CMK (cell line): ENCODE data around the gene WDR7.
A peak's percentile ranks its signal among the peaks of the same experiment; 100 is the strongest.

Experiments
- DNase-seq: peaks from one replicate; pipeline ENCODE4 v3.0.0-alpha.2; 2010; ENCODE audit warnings: low read depth

WDR7 gene

DNA sequence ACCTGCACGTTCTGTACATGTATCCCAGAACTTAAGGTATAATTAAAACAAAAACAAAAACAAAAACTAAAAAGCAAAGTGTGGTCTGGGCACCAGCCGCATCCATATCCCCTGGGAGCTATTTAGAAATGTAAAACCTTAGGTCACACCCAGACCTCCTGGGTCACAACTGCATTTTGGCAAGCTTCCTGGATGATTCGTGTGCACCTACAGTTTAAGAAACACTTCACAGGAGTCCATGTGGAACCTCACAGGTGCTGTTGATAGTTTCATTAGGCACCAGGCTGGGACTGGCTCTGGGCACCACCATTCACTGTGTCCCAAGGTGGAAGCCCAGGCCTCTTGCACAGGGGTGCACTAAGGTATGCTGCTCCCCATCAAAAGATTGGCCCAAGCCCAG, 392.1 kb downstream of the WDR7 start:
- DNase-seq = no peak

- DNase-seq = no peak
Observed at GRCh38 chr18:57048351-57048750, 397.2 kb downstream of the WDR7 start.

- no peak for DNase-seq
Observed at GRCh38 chr18:57048859-57049258, 397.7 kb downstream of the WDR7 start.

- no peak for DNase-seq
Observed at GRCh38 chr18:57050310-57050949, 399.3 kb downstream of the WDR7 start.

- peak; percentile 26 for DNase-seq
Observed at GRCh38 chr18:57051021-57051656, 400.0 kb downstream of the WDR7 start.

DNA sequence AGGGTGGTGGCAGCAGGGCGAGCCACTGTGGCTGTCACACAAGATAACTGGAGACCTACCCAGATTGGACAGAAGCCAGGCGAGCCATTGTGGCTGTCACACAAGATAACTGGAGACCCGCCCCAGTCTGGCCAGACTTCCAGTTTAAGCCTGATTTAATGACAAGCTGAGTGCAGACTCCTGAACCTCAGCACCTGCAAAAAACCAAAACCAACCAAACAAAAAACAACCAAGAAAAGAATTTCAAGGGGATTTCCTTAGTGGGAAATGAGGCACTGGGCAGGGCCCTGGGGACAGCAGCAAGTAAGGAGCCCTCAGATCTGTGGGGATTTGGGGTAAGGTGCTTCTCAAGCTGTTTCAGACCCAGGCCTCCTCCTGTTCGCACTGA, 400.5 kb downstream of the WDR7 start:
- no peak for DNase-seq

DNA sequence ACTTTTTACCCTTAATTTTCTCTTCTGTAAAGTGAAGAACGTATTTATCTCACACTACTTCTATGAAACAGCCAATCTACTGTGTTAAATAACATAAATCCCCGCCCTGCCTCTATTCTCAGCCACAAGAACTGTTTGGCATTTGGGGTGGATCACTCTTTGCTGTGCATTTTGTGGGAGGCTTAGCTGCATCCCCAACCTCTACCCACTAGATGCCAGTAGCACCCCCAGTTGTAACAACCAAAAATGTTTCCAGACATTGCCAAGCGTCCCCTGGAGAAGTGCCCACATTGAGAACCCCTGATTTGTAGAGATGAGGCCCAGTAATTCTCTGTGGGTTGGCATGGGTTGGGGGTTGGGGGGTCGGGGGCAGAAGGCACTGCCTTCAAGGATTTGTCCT, 401.0 kb downstream of the WDR7 start:
- DNase-seq = no peak

DNA sequence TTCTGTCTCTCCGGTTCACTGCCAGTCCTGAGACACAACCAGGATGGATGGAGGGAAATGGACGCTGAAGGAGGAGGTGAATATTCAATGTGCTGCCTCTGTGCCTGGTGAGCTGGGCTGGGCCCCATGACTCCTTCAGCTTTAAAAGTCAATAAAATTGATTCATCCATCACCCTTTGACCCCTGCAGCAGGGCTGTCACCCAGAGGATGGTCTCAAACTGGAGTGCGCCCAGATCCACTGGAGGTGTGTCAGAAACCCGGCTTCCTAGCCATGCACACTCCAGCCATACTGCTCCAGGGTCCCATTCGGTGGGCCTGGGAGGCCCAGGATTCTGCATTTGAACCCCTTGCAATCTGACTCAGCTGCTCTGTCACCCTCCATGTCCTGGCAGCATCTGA, 401.6 kb downstream of the WDR7 start:
- no peak for DNase-seq

GRCh38 chr18:57054891-57055290, 403.7 kb downstream of the WDR7 start:
- DNase-seq = no peak

DNA sequence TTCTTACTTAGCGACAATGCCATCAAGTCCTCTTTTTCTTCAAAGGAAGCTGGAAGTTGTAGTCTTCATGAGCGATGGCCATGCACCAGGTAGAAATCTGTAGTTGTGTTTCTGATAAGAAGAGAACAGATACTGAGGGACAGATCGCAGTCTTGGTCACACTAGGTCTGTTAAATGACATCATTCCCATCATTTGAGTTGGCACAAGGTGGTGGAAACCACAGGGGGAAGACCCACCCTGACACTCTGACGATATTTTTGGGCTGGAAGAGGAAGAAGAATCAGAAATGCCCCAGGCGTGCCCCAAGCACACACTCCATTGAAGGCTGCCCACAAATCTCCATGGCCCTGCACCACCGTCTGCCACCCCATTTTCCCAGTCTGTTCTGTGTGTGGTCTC, 406.7 kb downstream of the WDR7 start:
- no peak for DNase-seq

- DNase-seq = no peak
Observed at GRCh38 chr18:57058734-57059133, 407.6 kb downstream of the WDR7 start.

DNA sequence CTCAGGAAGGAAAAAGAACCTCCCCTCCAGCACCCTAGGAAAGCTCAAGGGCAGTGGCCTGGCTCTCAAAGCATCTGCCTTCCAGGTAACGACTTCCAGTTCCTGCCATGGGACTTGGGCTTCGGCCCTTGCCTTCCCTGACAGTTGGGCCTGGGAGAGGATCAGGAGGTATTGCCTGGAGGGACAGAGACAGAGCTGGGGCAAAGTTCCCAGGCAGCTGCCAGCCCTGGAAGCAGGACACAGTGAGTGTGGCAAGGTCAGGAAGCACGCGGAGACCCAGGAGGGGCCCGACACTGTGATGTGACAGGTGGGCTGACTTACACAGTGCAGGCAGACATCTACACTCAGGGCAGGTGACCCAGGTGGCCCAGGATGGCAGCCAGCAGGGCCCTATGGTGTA, 408.2 kb downstream of the WDR7 start:
- DNase-seq = no peak

GRCh38 chr18:57060814-57061213, 409.7 kb downstream of the WDR7 start:
- DNase-seq = no peak

DNA sequence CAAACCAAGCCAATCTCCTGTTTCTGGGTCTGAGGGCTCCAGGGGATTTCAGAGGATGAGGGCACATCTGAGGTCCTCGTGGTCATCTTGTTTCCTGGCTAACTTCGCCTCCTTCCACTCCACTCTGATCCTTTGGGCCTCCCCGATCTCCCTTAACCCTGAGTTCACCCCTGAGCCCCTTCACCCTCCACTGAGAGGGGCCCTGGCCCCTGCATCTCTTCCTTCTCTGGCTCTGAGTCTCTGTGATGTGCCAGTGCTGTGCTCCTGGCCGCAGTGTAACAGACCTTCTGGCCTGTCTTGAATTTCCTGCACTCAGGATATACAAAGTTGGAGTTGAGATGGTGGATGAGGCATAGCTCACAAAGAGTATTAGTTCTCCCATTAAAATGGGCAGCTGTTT, 411.0 kb downstream of the WDR7 start:
- no peak for DNase-seq

- no peak for DNase-seq
Observed at GRCh38 chr18:57062844-57063243, 411.7 kb downstream of the WDR7 start.

DNA sequence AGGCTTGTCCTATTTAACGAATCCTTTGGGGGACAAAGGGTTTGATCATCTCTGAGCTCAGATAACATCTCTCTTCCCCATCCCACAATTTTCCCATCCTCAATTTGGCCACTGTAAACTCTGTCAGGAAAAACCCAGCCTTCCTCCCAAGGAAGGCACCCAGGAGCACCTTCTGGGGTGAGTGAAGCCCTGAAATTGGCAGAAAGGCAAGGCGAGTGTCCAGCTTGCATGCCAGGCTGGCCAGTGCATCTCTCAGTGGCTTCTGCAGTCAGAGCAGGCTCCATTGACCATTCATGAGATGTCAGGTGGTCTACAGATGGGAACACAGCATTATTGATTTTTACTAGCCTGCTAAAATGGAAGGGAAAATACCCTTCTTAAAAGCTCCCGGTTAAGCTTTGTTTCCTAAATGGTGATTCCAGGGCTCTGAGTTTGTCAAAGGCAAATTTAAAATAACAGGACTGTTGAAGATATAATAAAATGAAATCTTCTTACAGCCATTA, 412.5 kb downstream of the WDR7 start:
- DNase-seq = no peak

DNA sequence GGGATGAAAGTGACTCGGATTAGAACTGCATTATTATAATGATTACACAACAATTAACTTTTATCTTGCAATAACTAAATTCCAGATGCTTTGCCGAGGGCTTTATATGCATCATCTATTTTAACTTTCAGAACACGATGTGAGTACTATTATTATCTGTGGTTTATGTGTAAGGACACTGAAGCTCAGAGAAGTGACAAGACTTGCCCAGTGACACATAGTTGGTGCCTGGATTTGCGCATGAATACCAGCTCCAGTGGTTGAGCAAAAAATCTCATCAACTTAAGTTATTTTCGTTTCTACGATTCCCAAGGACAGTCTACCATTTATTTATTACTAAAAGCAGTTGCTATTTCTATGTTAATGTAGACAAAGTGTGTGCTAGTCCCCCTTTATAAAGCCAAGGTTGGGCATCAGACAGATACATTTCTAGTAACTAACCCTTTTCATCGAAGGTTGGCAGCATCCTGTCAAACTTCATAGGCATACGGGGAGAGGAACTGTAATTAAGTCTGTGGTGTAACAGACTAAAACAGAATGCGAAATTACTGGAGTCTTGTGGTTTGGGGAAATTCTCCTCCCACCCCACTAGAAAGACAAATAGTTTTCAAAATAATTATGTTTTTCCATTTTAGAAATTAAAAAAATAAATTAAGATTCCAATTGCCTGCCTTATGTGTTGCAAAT, 422.5 kb downstream of the WDR7 start:
- DNase-seq = no peak

DNA sequence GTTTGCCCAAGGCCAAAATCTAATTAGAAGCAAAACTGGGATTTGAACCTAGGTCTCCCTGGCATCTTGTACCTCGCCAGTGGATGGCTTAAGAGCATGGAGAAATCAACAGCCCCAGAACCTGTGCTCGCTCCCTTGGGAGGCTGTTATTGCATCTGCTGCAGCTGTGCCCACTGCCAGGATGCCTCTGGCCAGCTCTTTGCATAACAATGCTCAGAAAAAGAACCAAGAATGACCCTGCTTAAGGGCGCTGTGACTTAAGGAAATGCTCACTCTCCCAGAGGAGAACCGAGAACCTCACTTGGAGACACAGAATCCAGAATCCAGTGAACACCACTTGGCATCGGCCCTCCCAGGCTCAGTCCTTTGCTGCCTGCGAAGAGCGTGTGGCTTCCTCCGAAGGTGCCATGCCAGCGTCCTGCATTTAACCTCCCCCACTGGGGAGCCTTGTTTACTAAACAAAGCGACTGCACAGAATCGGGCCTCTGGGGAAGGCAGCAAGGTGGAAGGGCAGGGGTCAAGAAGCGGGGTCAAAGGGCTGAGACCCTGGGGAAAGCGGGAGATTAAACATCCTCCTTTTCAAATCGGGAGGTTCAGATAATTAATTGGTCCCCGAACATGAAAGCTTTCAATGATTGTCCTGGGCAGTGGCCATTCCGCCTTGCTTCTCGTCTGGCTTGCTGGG, 424.7 kb downstream of the WDR7 start:
- DNase-seq = no peak

GRCh38 chr18:57077005-57077765, 426.0 kb downstream of the WDR7 start:
- no peak for DNase-seq

DNA sequence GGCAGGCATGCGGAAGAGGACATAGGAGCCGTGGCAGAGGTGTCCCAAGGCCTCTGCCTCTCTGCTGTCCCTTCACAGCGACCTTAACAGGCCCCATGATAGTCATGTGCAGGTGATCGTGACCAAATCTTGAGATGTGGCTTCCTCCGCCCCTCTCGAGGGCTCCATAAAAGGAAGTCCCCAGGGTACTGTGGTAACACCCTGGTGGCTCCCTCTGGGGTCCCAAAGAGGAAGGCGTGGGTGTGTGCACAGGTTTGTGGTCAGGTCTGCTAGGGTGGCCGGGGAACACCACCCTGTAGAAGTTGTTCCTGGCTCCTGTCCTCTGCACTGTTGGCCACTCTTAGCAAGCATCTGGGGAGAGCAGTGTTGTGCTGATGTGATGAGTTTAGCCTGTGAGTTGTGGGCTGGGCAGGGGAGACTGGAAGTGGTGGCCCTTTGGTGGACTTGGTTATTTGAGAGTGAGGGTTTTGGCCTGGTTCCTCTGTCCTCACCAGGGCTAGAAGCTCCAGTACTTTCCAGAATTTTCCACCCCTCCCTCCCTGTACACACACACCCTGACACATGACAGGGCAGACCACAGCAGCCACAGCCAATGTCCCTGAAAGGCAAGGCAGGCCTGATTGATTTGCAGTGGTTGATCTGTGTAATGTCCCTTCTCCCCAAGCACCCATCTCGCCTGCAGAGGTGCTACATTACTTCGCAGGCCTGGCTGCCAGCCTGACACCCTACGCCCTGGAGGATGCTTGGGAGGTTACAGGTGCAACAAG, 426.8 kb downstream of the WDR7 start:
- DNase-seq = peak; percentile 45

- DNase-seq = no peak
Observed at GRCh38 chr18:57078614-57079013, 427.5 kb downstream of the WDR7 start.
